AG09319 (cell line): ENCODE measurements around the gene ASIC3.

Source experiments
- DNase-seq: peaks from one replicate; pipeline ENCODE4 v3.0.0-alpha.2; 2010; ENCODE audit warnings: low read depth; ENCODE audit errors: extremely low read depth
- TF ChIP-seq, protein P1 (sequence below): IDR thresholded peaks from 2 replicates; pipeline ENCODE4 v1.5.1; 2011; ENCODE audit warnings: low read depth, mild to moderate bottlenecking, inconsistent platforms, low read length, moderate library complexity

The ASIC3 gene

DNA sequence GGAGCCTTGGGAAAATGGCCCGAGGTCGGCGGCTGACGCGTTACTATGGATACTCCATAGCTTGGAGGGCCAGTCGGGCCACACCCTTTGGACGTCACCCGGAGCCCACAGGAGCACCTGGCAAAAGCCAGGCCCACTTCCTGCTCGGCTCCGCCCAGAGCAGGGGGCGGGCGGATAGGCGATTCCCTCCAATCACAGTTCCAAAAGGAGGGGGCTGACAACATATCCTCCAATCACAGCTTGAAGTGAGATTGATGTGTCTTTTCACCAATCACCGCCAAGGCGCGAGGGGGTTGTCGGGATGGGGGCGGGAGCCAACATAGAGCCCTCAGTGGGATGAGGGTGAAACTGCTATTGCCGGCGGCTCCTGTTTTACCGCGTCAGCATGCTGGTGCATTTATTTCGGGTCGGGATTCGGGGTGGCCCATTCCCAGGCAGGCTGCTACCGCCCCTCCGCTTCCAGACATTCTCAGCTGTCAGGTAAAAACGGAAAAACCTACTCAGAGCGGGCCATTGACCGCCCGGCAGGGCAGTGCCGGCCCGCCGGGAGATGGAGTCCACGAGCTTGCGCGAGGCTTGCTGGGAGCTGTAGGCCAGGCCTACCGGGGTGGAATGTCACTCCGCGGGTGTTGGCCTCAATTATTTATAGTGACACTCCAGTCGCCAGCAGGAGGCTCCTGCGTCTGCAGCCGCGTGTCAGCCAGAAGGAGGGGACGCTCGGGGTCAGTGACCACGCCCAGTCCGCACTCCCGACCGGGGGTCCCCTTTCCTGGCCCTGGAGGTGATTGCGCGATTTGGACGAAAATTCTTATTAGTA, 20.0 kb upstream of the ASIC3 start, which contains the start of gene ABCB8:
TSS of gene ABCB8 (plus strand) at position 320 of the 817 bp plus-strand sequence. CDS start at position 386, 66 bp downstream.
- TF ChIP-seq, protein P1, sequence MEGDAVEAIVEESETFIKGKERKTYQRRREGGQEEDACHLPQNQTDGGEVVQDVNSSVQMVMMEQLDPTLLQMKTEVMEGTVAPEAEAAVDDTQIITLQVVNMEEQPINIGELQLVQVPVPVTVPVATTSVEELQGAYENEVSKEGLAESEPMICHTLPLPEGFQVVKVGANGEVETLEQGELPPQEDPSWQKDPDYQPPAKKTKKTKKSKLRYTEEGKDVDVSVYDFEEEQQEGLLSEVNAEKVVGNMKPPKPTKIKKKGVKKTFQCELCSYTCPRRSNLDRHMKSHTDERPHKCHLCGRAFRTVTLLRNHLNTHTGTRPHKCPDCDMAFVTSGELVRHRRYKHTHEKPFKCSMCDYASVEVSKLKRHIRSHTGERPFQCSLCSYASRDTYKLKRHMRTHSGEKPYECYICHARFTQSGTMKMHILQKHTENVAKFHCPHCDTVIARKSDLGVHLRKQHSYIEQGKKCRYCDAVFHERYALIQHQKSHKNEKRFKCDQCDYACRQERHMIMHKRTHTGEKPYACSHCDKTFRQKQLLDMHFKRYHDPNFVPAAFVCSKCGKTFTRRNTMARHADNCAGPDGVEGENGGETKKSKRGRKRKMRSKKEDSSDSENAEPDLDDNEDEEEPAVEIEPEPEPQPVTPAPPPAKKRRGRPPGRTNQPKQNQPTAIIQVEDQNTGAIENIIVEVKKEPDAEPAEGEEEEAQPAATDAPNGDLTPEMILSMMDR = peak; percentile 44
- DNase-seq = peak; percentile 98

DNA sequence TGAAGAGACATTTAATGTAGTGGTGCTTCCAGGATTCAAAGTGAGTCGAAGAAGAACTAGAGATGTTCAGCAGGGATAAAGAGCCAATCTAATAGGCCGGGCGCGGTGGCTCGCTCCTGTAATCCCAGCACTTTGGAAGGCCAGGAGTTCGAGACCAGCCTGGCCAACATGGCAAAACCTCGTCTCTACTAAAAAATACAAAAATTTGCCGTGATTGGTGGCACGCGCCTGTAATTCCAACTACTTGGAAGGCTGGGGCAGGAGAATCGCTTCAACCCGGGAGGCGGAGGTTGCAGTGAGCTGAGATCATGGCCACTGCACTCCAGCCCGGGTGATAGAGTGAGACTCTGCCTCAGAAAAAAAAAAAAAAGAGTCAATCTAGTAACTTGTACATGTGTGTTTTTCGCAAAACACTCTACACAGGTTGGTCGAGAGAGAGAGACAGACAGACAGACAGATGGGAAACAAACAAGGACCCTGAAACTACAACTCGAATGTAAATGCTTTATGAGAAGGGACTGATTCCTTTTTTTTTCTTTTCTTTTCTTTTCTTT, 19.3 kb upstream of the ASIC3 start:
- TF ChIP-seq, protein P1 = no peak
- DNase-seq = no peak

DNA sequence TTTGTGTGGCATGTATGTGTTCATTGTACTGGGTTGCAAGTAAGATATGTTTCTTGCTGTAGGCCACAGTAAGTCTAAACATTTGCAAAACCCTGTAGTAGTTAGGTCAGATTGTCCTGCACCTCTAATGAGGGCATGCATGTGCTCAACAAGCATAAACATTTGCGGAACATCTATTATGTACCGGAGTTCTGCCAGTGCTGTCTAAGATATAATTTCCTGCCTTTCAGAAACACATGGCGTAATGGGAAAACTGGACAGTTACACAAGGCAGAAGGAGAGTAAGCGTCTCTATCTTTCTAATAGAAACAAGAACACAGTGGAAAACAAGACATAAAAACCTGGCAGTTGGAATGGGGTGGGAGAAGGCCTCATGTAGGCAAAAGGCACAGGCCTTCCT, 17.3 kb upstream of the ASIC3 start:
- DNase-seq = no peak

DNA sequence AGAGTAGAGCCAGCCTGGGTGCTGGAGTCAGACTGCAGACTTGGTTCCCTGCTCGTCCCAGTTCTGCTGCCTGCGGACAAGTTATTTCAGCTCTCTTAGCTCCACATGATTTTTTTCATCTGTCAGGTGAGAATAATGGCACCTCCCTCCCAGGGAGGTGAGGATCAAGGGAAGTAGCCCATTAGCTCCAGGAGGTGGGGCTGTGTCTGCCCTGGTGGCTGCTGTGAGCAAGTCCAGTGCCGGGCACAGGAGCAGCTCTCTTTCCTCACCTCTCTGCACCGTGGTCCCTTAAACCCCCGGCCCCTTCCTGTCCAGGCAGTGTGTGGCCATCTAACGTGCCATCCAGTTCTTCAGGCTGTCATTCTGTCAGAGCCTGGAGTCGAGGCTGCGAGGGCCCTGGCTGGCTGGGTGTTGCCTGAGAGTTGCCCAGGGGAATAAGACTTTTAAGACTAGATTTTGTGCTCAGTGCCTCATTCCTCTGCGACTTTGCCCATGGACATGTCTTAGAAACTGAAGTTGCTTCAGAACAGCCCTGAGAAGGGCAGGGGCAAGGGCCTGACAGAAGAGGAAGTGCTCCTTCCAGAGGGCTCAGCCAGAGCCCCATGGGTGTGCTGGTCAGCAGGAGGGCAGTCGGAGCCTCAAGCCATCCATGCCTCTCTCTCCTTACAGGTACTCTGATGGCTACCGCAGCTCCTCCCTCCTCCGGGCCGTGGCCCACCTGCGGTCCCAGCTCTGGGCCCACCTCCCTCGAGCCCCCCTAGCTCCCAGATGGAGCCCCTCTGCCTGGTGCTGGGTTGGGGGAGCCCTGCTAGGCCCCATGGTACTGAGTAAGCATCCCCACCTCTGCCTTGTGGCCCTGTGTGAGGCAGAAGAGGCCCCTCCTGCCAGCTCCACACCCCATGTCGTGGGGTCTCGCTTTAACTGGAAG, 15.1 kb upstream of the ASIC3 start:
- no peak for DNase-seq
- TF ChIP-seq, protein P1 = no peak

More for the DNA sequence above, 17.3 kb upstream of the ASIC3 start:
- TF ChIP-seq, protein P1 = no peak

DNA sequence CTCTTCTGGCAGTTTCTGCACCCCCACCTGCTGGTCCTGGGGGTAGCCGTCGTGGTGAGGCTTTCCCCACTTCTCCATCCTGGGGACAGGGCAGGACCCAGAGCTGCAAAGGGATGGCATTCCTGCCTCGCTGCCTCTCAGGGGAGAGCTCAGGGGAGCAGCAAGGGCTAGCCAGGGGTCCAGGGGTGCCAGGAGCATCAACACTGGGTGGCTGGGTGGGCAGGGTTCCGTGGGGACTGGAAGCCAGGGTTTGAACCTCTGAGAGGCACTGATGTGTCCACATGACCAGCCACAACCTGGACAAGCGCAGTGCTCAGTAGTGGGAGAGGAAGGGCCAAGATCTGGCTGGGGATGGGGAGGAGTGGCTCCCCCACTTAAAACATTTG, 14.5 kb upstream of the ASIC3 start:
- TF ChIP-seq, protein P1 = no peak
- no peak for DNase-seq

DNA sequence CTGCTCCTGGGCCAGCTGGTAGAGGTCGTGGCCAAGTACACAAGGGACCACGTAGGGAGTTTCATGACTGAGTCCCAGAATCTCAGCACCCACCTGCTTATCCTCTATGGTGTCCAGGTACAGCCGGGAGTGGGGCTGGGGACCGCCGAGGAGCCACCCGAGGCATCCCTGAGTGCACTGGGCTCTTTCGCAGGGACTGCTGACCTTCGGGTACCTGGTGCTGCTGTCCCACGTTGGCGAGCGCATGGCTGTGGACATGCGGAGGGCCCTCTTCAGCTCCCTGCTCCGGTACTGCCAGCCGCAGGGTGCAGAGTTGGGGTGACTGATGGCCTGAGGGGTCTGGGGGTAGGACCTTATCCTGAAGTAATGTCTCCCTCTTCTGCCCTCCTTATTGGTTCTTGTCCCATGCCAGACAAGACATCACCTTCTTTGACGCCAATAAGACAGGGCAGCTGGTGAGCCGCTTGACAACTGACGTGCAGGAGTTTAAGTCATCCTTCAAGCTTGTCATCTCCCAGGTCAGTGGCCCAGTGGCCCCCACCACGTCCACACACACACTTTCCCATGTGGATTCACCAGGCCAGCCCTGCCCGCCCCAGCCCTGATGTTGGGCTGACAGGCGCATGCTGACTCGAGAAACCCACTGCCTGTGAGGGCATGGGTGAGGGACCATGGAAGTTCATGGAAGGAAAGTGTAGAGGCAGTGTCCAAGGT, 13.9 kb upstream of the ASIC3 start:
- TF ChIP-seq, protein P1 = no peak

More for the DNA sequence above, 13.9 kb upstream of the ASIC3 start:
- DNase-seq = no peak
